Neural crest cell (in vitro differentiated cells): ENCODE results near the gene EXOC7. TPM values are rescaled to one million over a fixed set of nuclear protein-coding genes. Genes with fewer than 3 reads are reported as not detected.

Experiments used
- DNase-seq: peaks from one replicate; pipeline ENCODE4 v3.0.0; 2021; ENCODE audit warnings: low read depth, mixed read lengths, low spot score
- H3K27ac Mint-ChIP-seq: one replicate; pipeline ENCODE4 v1.8.0; 2021; ENCODE audit warnings: mild to moderate bottlenecking, mixed read lengths; ENCODE audit not compliant: unreplicated experiment
- H3K27me3 Mint-ChIP-seq: 2 replicates; pipeline ENCODE4 v1.8.0; 2021; ENCODE audit warnings: low read depth, mild to moderate bottlenecking, mixed read lengths
- H3K36me3 Mint-ChIP-seq: 2 replicates; pipeline ENCODE4 v1.8.0; 2021; ENCODE audit warnings: low read depth, mild to moderate bottlenecking, mixed read lengths
- H3K4me1 Mint-ChIP-seq: 2 replicates; pipeline ENCODE4 v1.8.0; 2021; ENCODE audit warnings: mixed read lengths
- H3K4me3 Mint-ChIP-seq: one replicate; pipeline ENCODE4 v1.8.0; 2021; ENCODE audit warnings: mild to moderate bottlenecking, mixed read lengths
- H3K9me3 Mint-ChIP-seq: 2 replicates; pipeline ENCODE4 v1.8.0; 2021; ENCODE audit warnings: mixed read lengths
- total RNA-seq: library from RNA; stranded (reverse); gene quantifications from 2 replicates; pipeline ENCODE4 v1.2.1, GENCODE V29; 2021
- TF ChIP-seq, protein P1 (sequence below): fragments of 200-600 bp; sonication (generic); conservative IDR thresholded peaks from 2 replicates; pipeline ENCODE4 v1.5.0; 2021; ENCODE audit warnings: antibody characterized with exemption, mild to moderate bottlenecking

EXOC7 gene
- total RNA-seq, 1 donor from 2014 or later = 195 TPM

DNA sequence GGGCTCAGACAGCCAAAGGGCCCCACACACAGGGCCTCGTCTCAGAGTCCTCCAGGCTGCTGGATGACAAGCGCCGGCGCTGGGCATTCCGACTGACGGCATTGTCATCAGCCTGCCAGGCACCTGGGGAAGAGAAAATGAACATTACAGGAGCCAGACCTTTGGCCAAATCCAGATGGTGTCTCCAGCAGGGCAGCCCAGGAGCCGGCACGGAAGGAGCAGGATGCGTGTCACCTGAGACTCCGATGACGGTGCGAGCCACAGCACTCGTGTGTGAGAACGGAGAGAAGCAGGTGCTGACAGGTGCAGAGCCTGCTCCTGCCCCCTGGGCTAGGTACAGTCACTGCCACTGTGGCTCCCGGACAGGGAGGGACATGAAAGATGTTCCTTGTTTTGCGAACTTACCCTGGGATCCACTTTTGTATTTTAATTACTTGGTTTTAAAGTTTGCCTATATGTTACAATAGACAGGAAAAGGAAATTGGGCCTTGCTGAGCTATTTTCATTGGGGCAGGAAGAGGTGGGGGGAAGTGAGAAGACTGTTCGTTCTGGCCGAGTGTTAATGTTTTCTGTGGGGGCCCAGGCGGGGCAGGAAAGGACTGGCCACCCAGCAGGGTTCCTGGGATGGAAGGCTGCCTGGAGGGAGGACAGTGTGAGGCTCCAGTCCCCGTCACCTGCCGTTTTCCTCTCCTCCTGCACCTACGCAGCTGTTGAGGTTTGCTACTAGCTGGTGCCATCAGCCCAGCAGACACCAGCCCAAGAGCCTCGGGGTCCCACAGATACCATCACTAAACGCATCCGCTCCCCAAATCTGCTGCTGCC lies 41.9 kb upstream of the EXOC7 start:
- Mint-ChIP-seq H3K9me3 (no peaks in the 10 kb centered on the region), H3K27ac (no peak overlapping the region), H3K4me1 (peaks cover 30% of the 10 kb centered on the region), H3K36me3 (no peaks in the 10 kb centered on the region), H3K27me3 (peaks cover 20% of the 10 kb centered on the region), H3K4me3 (no peak overlapping the region)
- DNase-seq = no peak
- TF ChIP-seq, protein P1, sequence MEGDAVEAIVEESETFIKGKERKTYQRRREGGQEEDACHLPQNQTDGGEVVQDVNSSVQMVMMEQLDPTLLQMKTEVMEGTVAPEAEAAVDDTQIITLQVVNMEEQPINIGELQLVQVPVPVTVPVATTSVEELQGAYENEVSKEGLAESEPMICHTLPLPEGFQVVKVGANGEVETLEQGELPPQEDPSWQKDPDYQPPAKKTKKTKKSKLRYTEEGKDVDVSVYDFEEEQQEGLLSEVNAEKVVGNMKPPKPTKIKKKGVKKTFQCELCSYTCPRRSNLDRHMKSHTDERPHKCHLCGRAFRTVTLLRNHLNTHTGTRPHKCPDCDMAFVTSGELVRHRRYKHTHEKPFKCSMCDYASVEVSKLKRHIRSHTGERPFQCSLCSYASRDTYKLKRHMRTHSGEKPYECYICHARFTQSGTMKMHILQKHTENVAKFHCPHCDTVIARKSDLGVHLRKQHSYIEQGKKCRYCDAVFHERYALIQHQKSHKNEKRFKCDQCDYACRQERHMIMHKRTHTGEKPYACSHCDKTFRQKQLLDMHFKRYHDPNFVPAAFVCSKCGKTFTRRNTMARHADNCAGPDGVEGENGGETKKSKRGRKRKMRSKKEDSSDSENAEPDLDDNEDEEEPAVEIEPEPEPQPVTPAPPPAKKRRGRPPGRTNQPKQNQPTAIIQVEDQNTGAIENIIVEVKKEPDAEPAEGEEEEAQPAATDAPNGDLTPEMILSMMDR = no peak

DNA sequence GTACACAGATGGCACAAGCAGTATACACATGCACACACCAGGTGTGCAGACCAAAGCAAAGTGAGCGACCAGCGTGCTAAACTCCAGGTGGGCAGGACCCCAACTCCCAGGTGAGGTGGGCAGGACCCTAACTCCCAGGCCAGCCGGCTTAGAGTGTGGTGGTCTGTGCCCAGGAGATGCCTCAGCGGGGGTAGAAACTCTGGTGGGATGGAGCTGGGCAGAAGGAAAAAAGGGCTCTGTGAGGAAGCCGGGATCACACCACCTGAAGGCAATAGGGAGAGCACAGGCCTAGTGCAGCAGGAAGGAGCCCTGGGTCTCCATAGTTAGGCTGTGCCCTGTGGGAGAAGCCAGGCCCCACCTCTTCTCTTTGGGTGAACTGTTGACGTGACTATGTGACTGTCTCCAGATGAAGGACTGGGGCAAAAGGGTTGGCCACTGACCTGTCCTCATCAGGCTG lies 39.0 kb upstream of the EXOC7 start:
- Mint-ChIP-seq H3K27ac (no peak overlapping the region), H3K9me3 (no peaks in the 10 kb centered on the region), H3K27me3 (peaks cover 43% of the 10 kb centered on the region), H3K4me3 (peak overlapping the region; percentile 88), H3K4me1 (peaks cover 50% of the 10 kb centered on the region), H3K36me3 (no peaks in the 10 kb centered on the region)
- DNase-seq = no peak
- TF ChIP-seq, protein P1 = no peak

DNA sequence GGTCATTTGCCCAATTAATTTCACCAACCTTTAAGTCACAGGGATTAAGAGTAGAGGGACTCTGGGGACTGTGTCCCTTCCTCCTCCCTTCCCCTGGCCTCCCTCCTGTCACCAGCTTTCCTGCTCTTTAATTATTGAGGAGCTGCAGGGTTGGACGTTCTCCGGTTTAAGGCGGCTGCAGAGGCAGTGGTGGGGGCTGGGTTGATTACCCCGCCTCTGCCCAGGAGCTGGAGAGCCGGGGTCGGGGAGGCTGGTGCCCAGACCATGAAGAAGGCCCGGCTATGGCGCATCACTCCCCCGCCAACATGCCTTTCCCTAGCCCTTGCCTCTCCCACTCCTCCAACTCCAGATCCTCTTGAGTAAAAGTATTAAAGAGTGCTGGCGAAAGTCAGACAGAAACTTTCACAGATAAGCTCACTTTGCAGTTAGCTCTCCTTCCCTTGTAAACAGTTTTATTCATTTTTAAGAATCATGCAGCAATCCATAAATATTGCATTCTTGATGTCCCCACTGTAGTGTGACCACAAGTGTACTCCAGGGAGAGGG lies 38.5 kb upstream of the EXOC7 start:
- H3K27me3 Mint-ChIP-seq = peaks cover 43% of the 10 kb centered on the region
- DNase-seq = no peak
- H3K9me3 Mint-ChIP-seq = no peaks in the 10 kb centered on the region
- TF ChIP-seq, protein P1 = no peak
- H3K27ac Mint-ChIP-seq = no peak overlapping the region
- H3K36me3 Mint-ChIP-seq = no peaks in the 10 kb centered on the region
- H3K4me1 Mint-ChIP-seq = peaks cover 48% of the 10 kb centered on the region
- H3K4me3 Mint-ChIP-seq = peak overlapping the region; percentile 88

DNA sequence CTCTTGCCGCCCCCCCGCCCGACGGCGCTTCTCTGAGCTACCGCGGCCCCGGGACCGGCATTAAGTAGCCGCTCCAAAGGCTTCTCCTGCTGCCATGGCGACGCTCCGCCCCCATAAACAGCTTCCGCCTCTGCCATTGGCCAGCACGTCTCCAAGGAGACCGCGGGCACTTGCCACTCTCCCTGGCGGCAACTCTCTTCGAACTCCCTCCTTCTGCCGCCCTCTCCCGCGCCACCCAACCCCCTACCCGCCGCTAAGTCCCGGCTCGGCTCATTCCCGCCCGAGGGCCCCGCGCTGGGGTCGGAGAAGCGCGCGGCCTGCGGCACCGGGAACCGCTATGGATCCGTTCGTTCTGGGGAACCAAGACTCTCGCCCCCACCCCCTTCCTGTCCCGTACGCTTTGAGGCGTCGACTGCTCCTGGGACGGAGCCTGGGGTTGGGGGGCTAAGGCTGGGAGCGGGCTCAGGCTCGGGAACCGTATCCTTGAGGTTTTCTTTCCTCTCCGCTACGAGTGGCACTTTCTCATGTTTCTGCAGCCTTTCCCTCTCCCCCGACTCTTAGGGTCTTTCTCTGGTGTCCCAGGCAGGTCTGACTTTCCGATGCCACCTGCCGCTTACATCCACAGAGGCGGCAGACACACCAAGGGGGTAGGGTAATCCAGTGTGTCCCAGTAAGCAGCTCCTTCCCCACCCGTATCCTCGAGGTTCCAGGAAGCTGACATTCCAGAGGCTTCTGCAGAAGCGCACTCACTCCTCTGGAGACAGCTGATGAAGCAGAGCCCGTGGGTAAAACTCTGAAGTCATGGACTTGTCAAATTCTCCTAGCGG lies 37.8 kb upstream of the EXOC7 start, which contains the start of gene FOXJ1:
Gene FOXJ1 (minus strand): TSS at position 34 of the 827 bp plus-strand sequence. CDS start 850 bp downstream, outside the sequence.
- H3K27ac Mint-ChIP-seq = peak within 1 kb of the TSS; percentile 95
- peaks cover 48% of the 10 kb centered on the region for H3K4me1 Mint-ChIP-seq
- peaks cover 50% of the 10 kb centered on the region for H3K27me3 Mint-ChIP-seq
- no peaks in the 10 kb centered on the region for H3K9me3 Mint-ChIP-seq
- H3K4me3 Mint-ChIP-seq = peak within 1 kb of the TSS; percentile 88
- peak; percentile 89 for DNase-seq
- TF ChIP-seq, protein P1 = no peak
- no peaks in the 10 kb centered on the region for H3K36me3 Mint-ChIP-seq

DNA sequence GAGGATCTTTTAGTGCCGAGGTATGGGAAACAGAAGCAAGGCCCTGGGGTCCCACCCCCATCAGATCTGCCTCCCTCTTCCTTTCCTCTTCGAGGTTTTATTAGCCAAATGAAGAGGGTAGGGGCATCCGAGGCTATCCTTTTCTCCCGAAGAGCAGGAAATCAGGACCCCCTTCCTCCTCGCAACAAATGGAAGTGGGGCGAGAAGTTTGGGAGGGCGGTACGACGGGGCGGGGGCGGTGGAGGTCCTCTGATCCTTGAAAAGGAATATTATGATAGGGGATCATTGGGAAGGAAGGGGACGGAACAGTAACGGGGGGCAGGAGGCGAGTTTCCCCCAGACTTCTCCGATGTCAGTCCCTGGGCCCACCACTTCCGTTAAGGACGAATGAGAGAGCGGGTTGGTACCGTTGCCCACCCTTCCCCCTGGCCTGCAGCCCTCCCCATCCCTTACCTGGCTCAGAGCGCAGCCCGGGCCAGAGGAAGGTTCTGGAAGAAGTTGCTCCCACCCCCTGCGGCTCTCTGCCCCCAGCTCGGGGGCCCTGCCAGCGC lies 37.1 kb upstream of the EXOC7 start:
- no peaks in the 10 kb centered on the region for H3K36me3 Mint-ChIP-seq
- TF ChIP-seq, protein P1 = no peak
- no peak for DNase-seq
- H3K27ac Mint-ChIP-seq = no peak overlapping the region
- H3K9me3 Mint-ChIP-seq = no peaks in the 10 kb centered on the region
- peak overlapping the region; percentile 88 for H3K4me3 Mint-ChIP-seq
- H3K27me3 Mint-ChIP-seq = peaks cover 51% of the 10 kb centered on the region
- H3K4me1 Mint-ChIP-seq = peaks cover 48% of the 10 kb centered on the region
